ENCODE data around the gene THAP8.
"Not testable (repeated sequence)": the region's sequence is repeated elsewhere in the genome, so short reads cannot be mapped to it uniquely, and the experiment has no call there.

The THAP8 gene

GRCh38 chr19:36089847-36090246, 35.8 kb upstream of the THAP8 start:
- TF ChIP-seq POLR2A (IDR thresholded peaks at IDR 0.05; ENCODE audit: low read depth, low read length) (no peak), TAF1 (IDR thresholded peaks at IDR 0.05; ENCODE audit: borderline replicate concordance, low read depth, low read length) (no peak)
- FAIRE-seq (no peak), DNase-seq (ENCODE audit: insufficient read length) (no peak)

GRCh38 chr19:36086326-36086725, 32.2 kb upstream of the THAP8 start:
- FAIRE-seq (no peak), DNase-seq (ENCODE audit: insufficient read length) (no peak)
- TF ChIP-seq TAF1 (IDR thresholded peaks at IDR 0.05; ENCODE audit: borderline replicate concordance, low read depth, low read length): no peak
- no peak for TF ChIP-seq POLR2A (IDR thresholded peaks at IDR 0.05; ENCODE audit: low read depth, low read length)
- TF ChIP-seq POLR2AphosphoS5 (IDR thresholded peaks at IDR 0.05; ENCODE audit: low read depth, low read length): no peak

GRCh38 chr19:36084231-36085009, 30.3 kb upstream of the THAP8 start:
- TF ChIP-seq POLR2AphosphoS5 (IDR thresholded peaks at IDR 0.05; ENCODE audit: low read depth, low read length) (no peak), POLR2A (IDR thresholded peaks at IDR 0.05; ENCODE audit: low read depth, low read length) (no peak), TAF1 (IDR thresholded peaks at IDR 0.05; ENCODE audit: borderline replicate concordance, low read depth, low read length) (no peak)
- FAIRE-seq: no peak
- no peak for DNase-seq (ENCODE audit: insufficient read length)

DNA sequence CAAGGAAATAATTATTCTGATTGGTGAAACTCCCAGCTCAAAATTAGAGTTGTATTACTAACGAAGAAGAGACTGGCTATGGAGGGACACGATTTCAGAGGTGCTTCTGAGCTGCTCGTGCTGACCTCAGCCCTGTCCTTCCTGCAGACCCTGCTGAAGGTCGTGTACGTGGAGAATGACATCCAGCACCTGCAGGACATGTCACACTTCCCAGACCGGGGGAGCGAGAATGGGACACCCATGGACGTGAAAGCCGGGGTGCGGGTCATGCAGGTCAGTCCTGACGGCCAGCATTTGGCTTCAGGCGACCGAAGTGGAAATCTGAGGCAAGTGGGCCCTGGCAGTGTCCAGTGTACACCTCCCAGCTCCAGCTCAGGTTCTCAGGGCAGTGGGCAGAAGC, 28.8 kb upstream of the THAP8 start:
- FAIRE-seq (no peak), DNase-seq (ENCODE audit: insufficient read length) (no peak)
- TF ChIP-seq TAF1 (IDR thresholded peaks at IDR 0.05; ENCODE audit: borderline replicate concordance, low read depth, low read length) (no peak), POLR2AphosphoS5 (IDR thresholded peaks at IDR 0.05; ENCODE audit: low read depth, low read length) (no peak), POLR2A (IDR thresholded peaks at IDR 0.05; ENCODE audit: low read depth, low read length) (no peak)

GRCh38 chr19:36081894-36082293, 27.8 kb upstream of the THAP8 start:
- TF ChIP-seq POLR2AphosphoS5 (IDR thresholded peaks at IDR 0.05; ENCODE audit: low read depth, low read length): no peak
- TF ChIP-seq TAF1 (IDR thresholded peaks at IDR 0.05; ENCODE audit: borderline replicate concordance, low read depth, low read length): no peak
- TF ChIP-seq POLR2A (IDR thresholded peaks at IDR 0.05; ENCODE audit: low read depth, low read length): no peak
- DNase-seq (ENCODE audit: insufficient read length) (no peak), FAIRE-seq (no peak)

GRCh38 chr19:36081385-36081784, 27.3 kb upstream of the THAP8 start:
- FAIRE-seq (no peak), DNase-seq (ENCODE audit: insufficient read length) (no peak)
- TF ChIP-seq POLR2AphosphoS5 (IDR thresholded peaks at IDR 0.05; ENCODE audit: low read depth, low read length): no peak
- TF ChIP-seq POLR2A (IDR thresholded peaks at IDR 0.05; ENCODE audit: low read depth, low read length): no peak
- no peak for TF ChIP-seq TAF1 (IDR thresholded peaks at IDR 0.05; ENCODE audit: borderline replicate concordance, low read depth, low read length)

GRCh38 chr19:36079389-36079945, 25.4 kb upstream of the THAP8 start:
- FAIRE-seq (no peak), DNase-seq (ENCODE audit: insufficient read length) (no peak)
- no peak for TF ChIP-seq POLR2AphosphoS5 (IDR thresholded peaks at IDR 0.05; ENCODE audit: low read depth, low read length)

GRCh38 chr19:36073121-36073876, 19.2 kb upstream of the THAP8 start:
- FAIRE-seq (no peak), DNase-seq (ENCODE audit: insufficient read length) (no peak)
- TF ChIP-seq POLR2AphosphoS5 (IDR thresholded peaks at IDR 0.05; ENCODE audit: low read depth, low read length) (no peak), TAF1 (IDR thresholded peaks at IDR 0.05; ENCODE audit: borderline replicate concordance, low read depth, low read length) (no peak)

GRCh38 chr19:36072081-36072480, 18.0 kb upstream of the THAP8 start:
- TF ChIP-seq POLR2AphosphoS5 (IDR thresholded peaks at IDR 0.05; ENCODE audit: low read depth, low read length) (no peak), POLR2A (IDR thresholded peaks at IDR 0.05; ENCODE audit: low read depth, low read length) (no peak), TAF1 (IDR thresholded peaks at IDR 0.05; ENCODE audit: borderline replicate concordance, low read depth, low read length) (no peak)
- DNase-seq (ENCODE audit: insufficient read length) (no peak), FAIRE-seq (no peak)

DNA sequence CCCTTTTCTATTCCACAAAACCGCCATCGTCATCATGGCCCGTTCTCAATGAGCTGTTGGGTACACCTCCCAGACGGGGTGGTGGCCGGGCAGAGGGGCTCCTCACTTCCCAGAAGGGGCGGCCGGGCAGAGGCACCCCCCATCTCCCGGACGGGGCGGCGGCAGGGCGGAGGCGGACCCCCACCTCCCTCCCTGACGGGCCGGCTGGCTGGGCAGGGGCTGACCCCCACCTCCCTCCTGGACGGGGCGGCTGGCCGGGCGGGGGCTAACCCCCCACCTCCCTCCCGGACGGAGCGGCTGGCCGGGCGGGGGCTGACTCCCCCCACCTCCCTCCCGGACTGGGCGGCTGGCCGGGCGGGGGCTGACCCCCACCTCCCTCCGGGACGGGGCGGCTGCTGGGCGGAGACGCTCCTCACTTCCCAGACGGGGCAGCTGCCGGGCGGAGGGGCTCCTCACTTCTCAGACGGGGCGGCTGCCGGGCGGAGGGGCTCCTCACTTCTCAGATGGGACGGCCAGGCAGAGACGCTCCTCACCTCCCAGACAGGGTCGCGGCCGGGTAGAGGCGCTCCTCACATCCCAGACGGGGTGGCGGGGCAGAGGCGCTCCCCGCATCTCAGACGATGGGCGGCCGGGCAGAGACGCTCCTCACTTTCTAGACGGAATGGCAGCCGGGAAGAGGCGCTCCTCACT, 14.9 kb upstream of the THAP8 start:
- DNase-seq (ENCODE audit: insufficient read length); FAIRE-seq: not testable (repeated sequence)

GRCh38 chr19:36067681-36068080, 13.6 kb upstream of the THAP8 start:
- no peak for TF ChIP-seq POLR2AphosphoS5 (IDR thresholded peaks at IDR 0.05; ENCODE audit: low read depth, low read length)
- TF ChIP-seq POLR2A (IDR thresholded peaks at IDR 0.05; ENCODE audit: low read depth, low read length): no peak
- TF ChIP-seq TAF1 (IDR thresholded peaks at IDR 0.05; ENCODE audit: borderline replicate concordance, low read depth, low read length): no peak
- FAIRE-seq (no peak), DNase-seq (ENCODE audit: insufficient read length) (no peak)

GRCh38 chr19:36064826-36065225, 10.7 kb upstream of the THAP8 start:
- TF ChIP-seq TAF1 (IDR thresholded peaks at IDR 0.05; ENCODE audit: borderline replicate concordance, low read depth, low read length) (no peak), POLR2A (IDR thresholded peaks at IDR 0.05; ENCODE audit: low read depth, low read length) (no peak), POLR2AphosphoS5 (IDR thresholded peaks at IDR 0.05; ENCODE audit: low read depth, low read length) (no peak)
- no peak for FAIRE-seq
- no peak for DNase-seq (ENCODE audit: insufficient read length)
